Naive thymus-derived CD4-positive, alpha-beta T cell (primary cell): ENCODE data around the gene CTH. TPM values are rescaled to one million over a fixed set of nuclear protein-coding genes. Genes with fewer than 3 reads are reported as not detected.
"Not testable (repeated sequence)": the region's sequence is repeated elsewhere in the genome, so short reads cannot be mapped to it uniquely, and the experiment has no call there.

Experiments
- ATAC-seq: fragments of 150-1000 bp; cut with Tn5 transposase; 2 replicates; pipeline ENCODE4 v1.10.0; 2021; ENCODE audit warnings: mild to moderate bottlenecking, moderate library complexity
- CTCF ChIA-PET: fragments of 350-600 bp; sonication (Branson Sonifier 250); formaldehyde crosslinking; loops from one replicate; lab custom pipeline; 2021; ENCODE audit warnings: antibody characterized with exemption; lab: Charles Lee
- POLR2A ChIA-PET: fragments of 350-600 bp; sonication (Branson Sonifier 250); formaldehyde crosslinking; loops from one replicate; lab custom pipeline; 2021; ENCODE audit warnings: antibody characterized with exemption, inconsistent platforms; lab: Charles Lee
- DNase-seq, 9 donors: peaks; one replicate each; pipeline versions ENCODE4 v3.0.0 to v3.0.0-alpha.2; 2020 to 2022; ENCODE audit warnings: mixed read lengths in 1 of 9
- H3K27ac ChIP-seq: one replicate; pipeline ENCODE4 v1.7.0; 2013; ENCODE audit warnings: mild to moderate bottlenecking, low read depth, low read length, moderate library complexity
- H3K27me3 ChIP-seq, 2 donors: one replicate each; pipeline ENCODE4 v1.7.0; 2013; ENCODE audit warnings: low read length in 2 of 2, mild to moderate bottlenecking in 2 of 2, moderate library complexity in 2 of 2; ENCODE audit not compliant: control insufficient read depth in 2 of 2, insufficient read depth in 2 of 2
- H3K36me3 ChIP-seq, 3 experiments: 1 replicate in 2 of 3; 2 replicates in 1 of 3; pipeline ENCODE4 v1.7.0; 2013; ENCODE audit warnings: low read length in 3 of 3, mild to moderate bottlenecking in 3 of 3, moderate library complexity in 1 of 3; ENCODE audit not compliant: insufficient read depth in 3 of 3, control insufficient read depth in 2 of 3
- H3K4me1 ChIP-seq, 2 donors: one replicate each; pipeline ENCODE4 v1.7.0; 2013; ENCODE audit warnings: low read length in 2 of 2, mild to moderate bottlenecking in 2 of 2, moderate library complexity in 1 of 2; ENCODE audit not compliant: control insufficient read depth in 2 of 2, insufficient read depth in 2 of 2
- H3K4me3 ChIP-seq: 2 replicates; pipeline ENCODE4 v1.7.0; 2013; ENCODE audit warnings: mild to moderate bottlenecking, low read length
- H3K9me3 ChIP-seq, 3 experiments: 1 replicate in 2 of 3; 2 replicates in 1 of 3; pipeline ENCODE4 v1.7.0; 2013; ENCODE audit warnings: low read length in 3 of 3; ENCODE audit not compliant: control insufficient read depth in 2 of 3
- H3K27ac Mint-ChIP-seq, 9 donors: one replicate each; pipeline ENCODE4 v1.8.0; 2020 to 2022; ENCODE audit warnings: mixed read lengths in 9 of 9, mild to moderate bottlenecking in 8 of 9, moderate library complexity in 5 of 9, inconsistent platforms in 2 of 9
- H3K27me3 Mint-ChIP-seq, 5 donors: one replicate each; pipeline ENCODE4 v1.8.0; 2021 to 2022; ENCODE audit warnings: mixed read lengths in 5 of 5, mild to moderate bottlenecking in 1 of 5
- H3K36me3 Mint-ChIP-seq, 5 donors: one replicate each; pipeline ENCODE4 v1.8.0; 2020 to 2022; ENCODE audit warnings: mixed read lengths in 5 of 5, mild to moderate bottlenecking in 3 of 5, inconsistent platforms in 1 of 5
- H3K4me1 Mint-ChIP-seq, 7 donors: one replicate each; pipeline ENCODE4 v1.8.0; 2020 to 2022; ENCODE audit warnings: mixed read lengths in 7 of 7, mild to moderate bottlenecking in 3 of 7, inconsistent platforms in 1 of 7
- H3K4me3 Mint-ChIP-seq, 10 donors: one replicate each; pipeline ENCODE4 v1.8.0; 2020 to 2022; ENCODE audit warnings: mild to moderate bottlenecking in 10 of 10, mixed read lengths in 10 of 10, moderate library complexity in 6 of 10, inconsistent platforms in 2 of 10
- H3K9me3 Mint-ChIP-seq, 11 donors: one replicate each; pipeline ENCODE4 v1.8.0; 2020 to 2022; ENCODE audit warnings: mixed read lengths in 11 of 11, mild to moderate bottlenecking in 4 of 11, inconsistent platforms in 1 of 11, moderate library complexity in 1 of 11
- intact Hi-C, 2 donors: fragments of 100-400 bp; cut with micrococcal nuclease; formaldehyde crosslinking; loops; one replicate each; pipeline ENCODE4 v1.15.1; 2023
- polyA plus RNA-seq, 2 donors: library from polyadenylated mRNA; unstranded; fragments of 300-500 nt; fragmentation: Illumina TruSeq; gene quantifications; one replicate each; pipeline ENCODE4 v1.2.3, GENCODE V29; 2021
- total RNA-seq, 6 experiments: library from RNA in 5 of 6; stranded (reverse) in 5 of 6; gene quantifications; 1 replicate in 5 of 6; 2 replicates in 1 of 6; pipeline ENCODE4 v1.2.3 and lab custom pipeline; 2021 to 2026

CTH gene
- total and polyA plus RNA-seq, 7 experiments from 2014 or later: 2.6 to 7.1 (median 3.5) TPM

DNA sequence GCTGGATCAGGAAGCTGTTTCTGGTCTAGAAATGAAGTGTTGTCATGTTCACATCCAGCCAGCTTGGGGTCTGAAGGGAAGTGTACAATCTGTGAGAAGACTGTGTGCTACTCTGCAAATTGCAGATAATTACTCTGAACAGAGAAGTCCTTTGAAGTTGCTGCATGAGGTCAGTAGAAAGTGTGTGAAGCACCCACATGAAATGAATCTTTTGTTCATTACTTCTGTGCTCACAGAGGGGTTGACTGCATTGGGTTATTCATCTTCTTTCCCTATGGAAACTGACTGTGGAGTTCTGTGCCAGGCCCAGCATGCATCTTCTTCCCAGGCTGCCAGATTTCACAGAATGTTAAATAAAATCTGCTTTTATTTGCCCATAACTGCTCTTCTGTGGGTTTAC, 47.1 kb downstream of the CTH start:
- ChIA-PET CTCF (interaction anchor here (0.9 kb wide), 1 partner anchor 19 kb away, joined by 3 read pairs; no protein-coding TSS in a partner anchor), POLR2A (no interaction called here)
- Histone ChIP-seq H3K27me3 (no peaks in the 10 kb centered on the region), H3K36me3 (no peaks in the 10 kb centered on the region), H3K27ac (no peak overlapping the region), H3K4me3 (no peak overlapping the region), H3K9me3 (no peaks in the 10 kb centered on the region), H3K4me1 (no peaks in the 10 kb centered on the region)
- H3K36me3 Mint-ChIP-seq: no peaks in the 10 kb centered on the region
- H3K4me3 Mint-ChIP-seq: no peak overlapping the region
- intact Hi-C loops: no loop called here
- no peak overlapping the region for H3K27ac Mint-ChIP-seq
- no peak for ATAC-seq
- no peaks in the 10 kb centered on the region for H3K4me1 Mint-ChIP-seq
- H3K9me3 Mint-ChIP-seq: peaks cover 0 to 4% (median 0%) of the 10 kb centered on the region in 11 donors
- no peak for DNase-seq
- H3K27me3 Mint-ChIP-seq: peaks cover 0 to 11% (median 5%) of the 10 kb centered on the region in 5 donors

GRCh38 chr1:70459496-70460225, 48.6 kb downstream of the CTH start:
- CTCF ChIA-PET: no interaction called here
- H3K27ac Mint-ChIP-seq: no peak overlapping the region

GRCh38 chr1:70460740-70461713, 50.0 kb downstream of the CTH start:
- H3K36me3 ChIP-seq, H3K9me3 ChIP-seq, H3K4me1 Mint-ChIP-seq, H3K27me3 Mint-ChIP-seq, CTCF ChIA-PET, H3K36me3 Mint-ChIP-seq, H3K4me1 ChIP-seq, intact Hi-C loops, DNase-seq, H3K4me3 Mint-ChIP-seq, ATAC-seq, H3K4me3 ChIP-seq, POLR2A ChIA-PET, H3K27ac ChIP-seq, H3K27me3 ChIP-seq, H3K9me3 Mint-ChIP-seq, H3K27ac Mint-ChIP-seq: not testable (repeated sequence)

More at GRCh38 chr1:70459496-70460225, 48.6 kb downstream of the CTH start:
- peaks cover 0 to 5% (median 0%) of the 10 kb centered on the region in 11 donors for H3K9me3 Mint-ChIP-seq
- Histone ChIP-seq H3K27me3 (no peaks in the 10 kb centered on the region), H3K4me3 (no peak overlapping the region), H3K27ac (no peak overlapping the region), H3K4me1 (no peaks in the 10 kb centered on the region), H3K36me3 (no peaks in the 10 kb centered on the region), H3K9me3 (no peaks in the 10 kb centered on the region)
- H3K27me3 Mint-ChIP-seq: peaks cover 0 to 11% (median 3%) of the 10 kb centered on the region in 5 donors
- H3K4me3 Mint-ChIP-seq: no peak overlapping the region
- H3K4me1 Mint-ChIP-seq: no peaks in the 10 kb centered on the region
- intact Hi-C loops: no loop called here
- POLR2A ChIA-PET: no interaction called here
- ATAC-seq (no peak), DNase-seq (no peak)
- H3K36me3 Mint-ChIP-seq: peaks cover 0 to 4% (median 0%) of the 10 kb centered on the region in 5 donors

DNA sequence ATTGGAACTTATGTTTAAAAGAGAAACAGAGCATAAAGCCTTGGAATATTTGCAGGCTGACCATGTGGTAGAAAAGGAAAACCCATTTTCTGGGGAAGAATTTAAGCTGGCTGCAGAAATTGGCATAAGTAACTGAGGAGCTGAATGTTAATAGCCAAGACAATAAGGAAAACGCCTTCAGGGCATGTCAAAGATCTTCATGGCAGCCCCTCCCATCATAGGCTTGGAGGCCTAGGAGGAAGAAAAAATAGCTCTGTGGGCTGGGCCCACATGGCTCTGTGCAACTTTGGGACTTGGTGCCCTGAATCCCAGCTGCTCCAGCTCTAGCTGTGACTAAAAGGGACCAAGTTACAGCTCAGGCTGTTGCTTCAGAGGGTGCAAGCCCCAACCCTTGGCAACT, 51.5 kb downstream of the CTH start:
- H3K27ac Mint-ChIP-seq: no peak overlapping the region
- CTCF ChIA-PET: no interaction called here

DNA sequence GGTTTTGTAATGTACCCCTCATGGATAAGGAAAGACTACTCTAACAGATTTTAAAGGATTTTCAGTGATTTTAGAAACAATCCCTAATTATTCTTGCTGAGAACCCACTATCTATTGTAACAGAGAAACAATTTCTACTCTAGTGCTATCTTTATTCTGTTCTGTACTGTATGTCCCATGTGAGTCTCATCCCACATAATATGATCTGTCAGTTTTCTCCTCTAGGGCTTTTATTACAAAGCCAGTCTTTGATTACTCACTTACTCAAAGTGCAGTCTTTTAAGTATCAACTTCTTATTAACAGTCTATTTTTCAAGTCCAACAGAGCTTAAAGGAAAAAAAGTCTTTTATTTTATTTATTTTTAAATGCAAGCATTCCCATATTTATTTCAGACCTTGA, 54.8 kb downstream of the CTH start:
- H3K27me3 Mint-ChIP-seq: peaks cover 4 to 16% (median 9%) of the 10 kb centered on the region in 5 donors
- POLR2A ChIA-PET: no interaction called here
- ATAC-seq (no peak), DNase-seq (no peak)
- peaks cover 0 to 5% (median 0%) of the 10 kb centered on the region in 11 donors for H3K9me3 Mint-ChIP-seq
- intact Hi-C loops: no loop called here
- no peak overlapping the region for H3K4me3 Mint-ChIP-seq
- Histone ChIP-seq H3K27me3 (no peaks in the 10 kb centered on the region), H3K4me3 (no peak overlapping the region), H3K9me3 (no peaks in the 10 kb centered on the region), H3K4me1 (no peaks in the 10 kb centered on the region), H3K36me3 (no peaks in the 10 kb centered on the region), H3K27ac (no peak overlapping the region)
- H3K4me1 Mint-ChIP-seq: no peaks in the 10 kb centered on the region
- H3K27ac Mint-ChIP-seq: no peak overlapping the region
- CTCF ChIA-PET: no interaction called here
- H3K36me3 Mint-ChIP-seq: peaks cover 0 to 4% (median 0%) of the 10 kb centered on the region in 5 donors

More for the DNA sequence above, 51.5 kb downstream of the CTH start:
- H3K27me3 Mint-ChIP-seq: peaks cover 0 to 14% (median 4%) of the 10 kb centered on the region in 5 donors
- H3K27me3 ChIP-seq: no peaks in the 10 kb centered on the region
- ATAC-seq: no peak
- no peak overlapping the region for H3K27ac ChIP-seq
- no peaks in the 10 kb centered on the region for H3K36me3 ChIP-seq
- no peaks in the 10 kb centered on the region for H3K4me1 Mint-ChIP-seq
- peaks cover 0 to 4% (median 0%) of the 10 kb centered on the region in 5 donors for H3K36me3 Mint-ChIP-seq
- H3K4me3 Mint-ChIP-seq: no peak overlapping the region
- intact Hi-C loops: no loop called here
- no peak overlapping the region for H3K4me3 ChIP-seq
- no peaks in the 10 kb centered on the region for H3K4me1 ChIP-seq
- H3K9me3 ChIP-seq: no peaks in the 10 kb centered on the region
- H3K9me3 Mint-ChIP-seq: peaks cover 0 to 5% (median 0%) of the 10 kb centered on the region in 11 donors
- POLR2A ChIA-PET: no interaction called here
- DNase-seq: no peak

DNA sequence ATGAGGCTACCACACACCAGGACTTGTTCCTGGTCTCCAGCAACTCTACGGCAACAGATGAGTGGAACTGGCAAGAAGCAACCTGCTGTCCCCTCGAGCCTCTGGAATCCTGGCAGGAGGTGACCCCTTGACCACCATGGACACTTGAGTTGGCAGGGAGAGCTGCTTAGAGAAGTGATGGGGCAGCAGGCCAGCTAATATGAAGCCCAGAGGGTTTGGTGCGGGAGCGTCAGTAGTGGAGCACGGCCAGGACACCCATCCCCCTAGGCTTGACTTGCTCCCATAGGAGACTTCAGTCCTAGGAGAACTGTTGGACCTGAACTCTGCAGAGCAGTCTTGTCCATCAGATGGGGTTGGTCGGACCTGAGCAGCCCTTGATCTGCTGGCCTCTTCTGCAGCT, 56.5 kb downstream of the CTH start:
- Histone ChIP-seq H3K4me1 (no peaks in the 10 kb centered on the region), H3K4me3 (no peak overlapping the region), H3K27me3 (no peaks in the 10 kb centered on the region), H3K9me3 (no peaks in the 10 kb centered on the region), H3K36me3 (no peaks in the 10 kb centered on the region), H3K27ac (no peak overlapping the region)
- ChIA-PET CTCF (no interaction called here), POLR2A (no interaction called here)
- DNase-seq (no peak), ATAC-seq (no peak)
- Mint-ChIP-seq H3K27me3 (peaks cover 4 to 27% (median 9%) of the 10 kb centered on the region in 5 donors), H3K27ac (no peak overlapping the region), H3K36me3 (peaks cover 0 to 4% (median 0%) of the 10 kb centered on the region in 5 donors), H3K4me1 (no peaks in the 10 kb centered on the region), H3K4me3 (no peak overlapping the region), H3K9me3 (peaks cover 0 to 5% (median 0%) of the 10 kb centered on the region in 11 donors)
- intact Hi-C loops: no loop called here
